Colonic mucosa (tissue), 4 donors: ENCODE results near the gene TNFAIP6. TPM values are rescaled to one million over a fixed set of nuclear protein-coding genes. Genes with fewer than 3 reads are reported as not detected.

ENCODE experiments used
- DNase-seq: peaks from one replicate; pipeline ENCODE4 v3.0.0-alpha.2; 2020
- H3K27ac ChIP-seq: fragments of 200-600 bp; one replicate; pipeline ENCODE4 v1.8.0; 2021
- H3K27me3 ChIP-seq: fragments of 200-600 bp; one replicate; pipeline ENCODE4 v1.8.0; 2021
- H3K36me3 ChIP-seq: fragments of 200-600 bp; one replicate; pipeline ENCODE4 v1.8.0; 2021
- H3K4me1 ChIP-seq: fragments of 200-600 bp; one replicate; pipeline ENCODE4 v1.8.0; 2021; ENCODE audit warnings: mild to moderate bottlenecking
- H3K4me3 ChIP-seq: fragments of 200-600 bp; one replicate; pipeline ENCODE4 v1.8.0; 2021
- H3K9ac ChIP-seq, 2 donors: one replicate each; pipeline ENCODE4 v1.7.0; 2013; ENCODE audit warnings: control low read depth in 2 of 2, low read depth in 2 of 2, low read length in 2 of 2
- H3K9me3 ChIP-seq: fragments of 200-600 bp; one replicate; pipeline ENCODE4 v1.8.0; 2021
- CTCF ChIP-seq: fragments of 200-600 bp; IDR thresholded peaks from one replicate; pipeline ENCODE4 v1.8.0; 2022; ENCODE audit warnings: antibody characterized with exemption, mild to moderate bottlenecking
- intact Hi-C: fragments of 100-400 bp; cut with DNase I; formaldehyde crosslinking; loops from one replicate; pipeline ENCODE4 v1.14.1; 2022
- total RNA-seq, 2 donors: library from RNA; stranded (reverse); fragmentation: NEBNext Ultra II Directional in 1 of 2; extraction: Animal tissue kit (Norgen Biotek cat#: 25700) in 1 of 2; gene quantifications; one replicate each; pipeline ENCODE4 v1.2.1, GENCODE V29; 2021
- donor health status: healthy.
- donor health status: DM: no; HTN: no; CAD: no.
- donor health status: DM: no; HTN: no; CAD: no.

The TNFAIP6 gene
- total RNA-seq, 2 donors from 2014 or later, result 0.57 to 2.4 TPM

GRCh38 chr2:151379169-151379568 is 21.8 kb downstream of the TNFAIP6 start:
- no peak overlapping the region for H3K27ac ChIP-seq
- no peak for TF ChIP-seq CTCF
- H3K27me3 ChIP-seq, result no peaks in the 10 kb centered on the region
- no peak overlapping the region for H3K9ac ChIP-seq
- no peaks in the 10 kb centered on the region for H3K4me1 ChIP-seq
- DNase-seq, result no peak
- intact Hi-C loops, result no loop called here
- H3K36me3 ChIP-seq, result no peaks in the 10 kb centered on the region
- no peak overlapping the region for H3K4me3 ChIP-seq
- H3K9me3 ChIP-seq, result no peaks in the 10 kb centered on the region

GRCh38 chr2:151380580-151381235 is 23.3 kb downstream of the TNFAIP6 start:
- H3K36me3 ChIP-seq, result no peaks in the 10 kb centered on the region
- H3K27me3 ChIP-seq, result no peaks in the 10 kb centered on the region
- intact Hi-C loops, result no loop called here
- H3K9me3 ChIP-seq, result no peaks in the 10 kb centered on the region
- no peak for DNase-seq
- H3K4me3 ChIP-seq, result no peak overlapping the region
- no peak overlapping the region for H3K27ac ChIP-seq
- no peaks in the 10 kb centered on the region for H3K4me1 ChIP-seq
- no peak for TF ChIP-seq CTCF
- no peak overlapping the region for H3K9ac ChIP-seq

GRCh38 chr2:151381266-151381665 is 23.9 kb downstream of the TNFAIP6 start:
- Histone ChIP-seq H3K27ac (no peak overlapping the region), H3K36me3 (no peaks in the 10 kb centered on the region), H3K27me3 (no peaks in the 10 kb centered on the region), H3K9ac (no peak overlapping the region), H3K4me3 (no peak overlapping the region), H3K9me3 (no peaks in the 10 kb centered on the region), H3K4me1 (no peaks in the 10 kb centered on the region)
- TF ChIP-seq CTCF, result no peak
- intact Hi-C loops, result no loop called here
- DNase-seq, result no peak

GRCh38 chr2:151388011-151388410 is 30.6 kb downstream of the TNFAIP6 start:
- DNase-seq, result no peak
- intact Hi-C loops, result no loop called here
- Histone ChIP-seq H3K9me3 (no peaks in the 10 kb centered on the region), H3K27ac (no peak overlapping the region), H3K36me3 (no peaks in the 10 kb centered on the region), H3K4me1 (no peaks in the 10 kb centered on the region), H3K9ac (no peak overlapping the region), H3K4me3 (no peak overlapping the region), H3K27me3 (no peaks in the 10 kb centered on the region)
- TF ChIP-seq CTCF, result no peak

GRCh38 chr2:151391436-151391835 is 34.0 kb downstream of the TNFAIP6 start:
- Histone ChIP-seq H3K4me1 (no peaks in the 10 kb centered on the region), H3K9ac (no peak overlapping the region), H3K4me3 (no peak overlapping the region), H3K36me3 (no peaks in the 10 kb centered on the region), H3K9me3 (no peaks in the 10 kb centered on the region), H3K27ac (no peak overlapping the region), H3K27me3 (no peaks in the 10 kb centered on the region)
- intact Hi-C loops, result no loop called here
- no peak for DNase-seq
- TF ChIP-seq CTCF, result no peak
